Liver (tissue), 3 donors: ENCODE results near the gene ECM1.

Source experiments
- ATF3 ChIP-seq: IDR thresholded peaks from 2 replicates; pipeline ENCODE4 v1.6.1; 2016; ENCODE audit warnings: antibody characterized with exemption
- CTCF ChIP-seq: fragments of 150-350 bp; IDR thresholded peaks from 2 replicates; pipeline ENCODE4 v1.5.1; 2017; ENCODE audit warnings: improper control_type of control experiment, low read depth, low read length; ENCODE audit not compliant: missing input control
- EGR1 ChIP-seq, 2 donors: IDR thresholded peaks; 2 replicates each; pipeline ENCODE4 v1.6.1; 2016 to 2018; ENCODE audit warnings: antibody characterized with exemption in 2 of 2, low read depth in 2 of 2
- FOXA1 ChIP-seq: IDR thresholded peaks from 2 replicates; pipeline ENCODE4 v1.6.1; 2016; ENCODE audit warnings: antibody characterized with exemption
- GABPA ChIP-seq, 2 donors: IDR thresholded peaks in 1 of 2; conservative IDR thresholded peaks in 1 of 2; 2 replicates each; pipeline ENCODE4 v1.6.1; 2016; ENCODE audit warnings: antibody characterized with exemption in 2 of 2, mild to moderate bottlenecking in 1 of 2, moderate library complexity in 1 of 2
- JUND ChIP-seq, 2 donors: IDR thresholded peaks; 2 replicates each; pipeline ENCODE4 v1.6.1; 2016; ENCODE audit warnings: antibody characterized with exemption in 2 of 2
- REST ChIP-seq: IDR thresholded peaks from 2 replicates; pipeline ENCODE4 v1.6.1; 2016; ENCODE audit warnings: antibody characterized with exemption, mild to moderate bottlenecking
- RXRA ChIP-seq, 2 donors: IDR thresholded peaks; 2 replicates each; pipeline ENCODE4 v1.6.1; 2017 to 2018; ENCODE audit warnings: antibody characterized with exemption in 2 of 2, mild to moderate bottlenecking in 1 of 2
- SP1 ChIP-seq: IDR thresholded peaks from 2 replicates; pipeline ENCODE4 v1.6.1; 2018; ENCODE audit warnings: antibody characterized with exemption, mild to moderate bottlenecking
- TAF1 ChIP-seq: conservative IDR thresholded peaks from 2 replicates; pipeline ENCODE4 v1.6.1; 2016; ENCODE audit warnings: antibody characterized with exemption, mild to moderate bottlenecking
- YY1 ChIP-seq: IDR thresholded peaks from 2 replicates; pipeline ENCODE4 v1.6.1; 2016; ENCODE audit warnings: antibody characterized with exemption, mild to moderate bottlenecking
- TF ChIP-seq, protein P1 (sequence below): IDR thresholded peaks from 2 replicates; pipeline ENCODE4 v1.6.1; 2016; ENCODE audit warnings: antibody characterized with exemption
- TF ChIP-seq, protein P2 (sequence below): IDR thresholded peaks from 2 replicates; pipeline ENCODE4 v1.6.1; 2016; ENCODE audit warnings: antibody characterized with exemption
- donor health status: healthy.
- donor health status: healthy.

DNA sequence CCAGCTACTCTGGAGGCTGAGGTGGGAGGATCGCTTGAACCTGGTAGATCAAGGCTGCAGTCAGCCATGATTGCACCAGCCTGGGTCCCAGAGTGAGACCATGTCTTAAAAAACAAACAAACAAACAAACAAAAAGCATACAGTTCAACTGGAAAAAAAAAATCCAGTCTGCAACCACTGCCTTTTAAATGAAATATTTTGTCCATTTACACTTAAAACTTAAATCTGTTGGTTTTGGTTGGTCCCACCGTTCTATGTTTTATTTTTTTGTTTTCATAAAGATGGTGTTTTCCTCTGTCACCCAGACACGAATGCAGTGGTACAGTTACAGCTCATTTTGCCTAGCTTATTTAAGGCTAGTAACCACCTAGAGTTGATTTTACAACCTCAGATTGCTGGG lies 17.4 kb downstream of the ECM1 start:
- TF ChIP-seq CTCF: no peak
- no peak for TF ChIP-seq JUND (IDR thresholded peaks at IDR 0.05)
- no peak for TF ChIP-seq REST
- TF ChIP-seq, protein P1, sequence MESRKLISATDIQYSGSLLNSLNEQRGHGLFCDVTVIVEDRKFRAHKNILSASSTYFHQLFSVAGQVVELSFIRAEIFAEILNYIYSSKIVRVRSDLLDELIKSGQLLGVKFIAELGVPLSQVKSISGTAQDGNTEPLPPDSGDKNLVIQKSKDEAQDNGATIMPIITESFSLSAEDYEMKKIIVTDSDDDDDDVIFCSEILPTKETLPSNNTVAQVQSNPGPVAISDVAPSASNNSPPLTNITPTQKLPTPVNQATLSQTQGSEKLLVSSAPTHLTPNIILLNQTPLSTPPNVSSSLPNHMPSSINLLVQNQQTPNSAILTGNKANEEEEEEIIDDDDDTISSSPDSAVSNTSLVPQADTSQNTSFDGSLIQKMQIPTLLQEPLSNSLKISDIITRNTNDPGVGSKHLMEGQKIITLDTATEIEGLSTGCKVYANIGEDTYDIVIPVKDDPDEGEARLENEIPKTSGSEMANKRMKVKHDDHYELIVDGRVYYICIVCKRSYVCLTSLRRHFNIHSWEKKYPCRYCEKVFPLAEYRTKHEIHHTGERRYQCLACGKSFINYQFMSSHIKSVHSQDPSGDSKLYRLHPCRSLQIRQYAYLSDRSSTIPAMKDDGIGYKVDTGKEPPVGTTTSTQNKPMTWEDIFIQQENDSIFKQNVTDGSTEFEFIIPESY: no peak
- no peak for TF ChIP-seq GABPA (IDR thresholded peaks at IDR 0.05 in 1 of 2, conservative IDR thresholded peaks at IDR 0.05 in 1 of 2)
- TF ChIP-seq SP1: no peak
- TF ChIP-seq EGR1 (IDR thresholded peaks at IDR 0.05; ENCODE audit: low read depth in 2 of 2): no peak
- no peak for TF ChIP-seq ATF3
- no peak for TF ChIP-seq YY1
- TF ChIP-seq, protein P2, sequence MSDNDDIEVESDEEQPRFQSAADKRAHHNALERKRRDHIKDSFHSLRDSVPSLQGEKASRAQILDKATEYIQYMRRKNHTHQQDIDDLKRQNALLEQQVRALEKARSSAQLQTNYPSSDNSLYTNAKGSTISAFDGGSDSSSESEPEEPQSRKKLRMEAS: no peak
- no peak for TF ChIP-seq FOXA1
- no peak for TF ChIP-seq TAF1
- no peak for TF ChIP-seq RXRA (IDR thresholded peaks at IDR 0.05)
